Aorta (tissue), 5 donors: ENCODE measurements around the gene VPS26B. TPM values are rescaled to one million over a fixed set of nuclear protein-coding genes. Genes with fewer than 3 reads are reported as not detected.
"Not testable (repeated sequence)": the region's sequence is repeated elsewhere in the genome, so short reads cannot be mapped to it uniquely, and the experiment has no call there.

Source experiments
- ATAC-seq: fragments of 200-7000 bp; cut with Tn5 transposase; one replicate; pipeline ENCODE4 v1.9.1; 2022; ENCODE audit warnings: moderate library complexity; ENCODE audit not compliant: low FRiP score
- DNase-seq, 2 donors: peaks; one replicate each; pipeline ENCODE4 v3.0.0-alpha.2; 2020
- H3K27ac ChIP-seq, 2 donors: one replicate each; pipeline ENCODE4 v1.5.1; 2013; ENCODE audit warnings: low read length in 2 of 2, mild to moderate bottlenecking in 2 of 2, moderate library complexity in 2 of 2, control low read depth in 1 of 2, inconsistent platforms in 1 of 2, low read depth in 1 of 2
- H3K27me3 ChIP-seq, 2 donors: one replicate each; pipeline ENCODE4 v1.6.1; 2013; ENCODE audit warnings: control low read depth in 1 of 2, low read length in 1 of 2, mild to moderate bottlenecking in 1 of 2, moderate library complexity in 1 of 2; ENCODE audit not compliant: insufficient read depth in 2 of 2, control insufficient read depth in 1 of 2
- H3K36me3 ChIP-seq, 2 donors: one replicate each; pipeline ENCODE4 v1.6.1; 2013; ENCODE audit warnings: control low read depth in 1 of 2, low read length in 1 of 2, mild to moderate bottlenecking in 1 of 2; ENCODE audit not compliant: insufficient read depth in 2 of 2, control insufficient read depth in 1 of 2
- H3K4me1 ChIP-seq, 2 donors: one replicate each; pipeline ENCODE4 v1.6.1; 2013; ENCODE audit warnings: low read length in 2 of 2, control low read depth in 1 of 2, mild to moderate bottlenecking in 1 of 2, moderate library complexity in 1 of 2; ENCODE audit not compliant: insufficient read depth in 2 of 2, control insufficient read depth in 1 of 2
- H3K4me3 ChIP-seq, 2 donors: one replicate each; pipeline ENCODE4 v1.5.1; 2013; ENCODE audit warnings: low read length in 2 of 2, control low read depth in 1 of 2, mild to moderate bottlenecking in 1 of 2
- H3K9me3 ChIP-seq: one replicate; pipeline ENCODE4 v1.6.1; 2013; ENCODE audit warnings: mild to moderate bottlenecking, low read length; ENCODE audit not compliant: control insufficient read depth
- WGBS, 2 donors: extraction: QIAGEN DNeasy Blood & Tissue Kit; methylation state at CpG; one replicate each; pipeline ENCODE4 v1.1.7; 2013; 5-methylcytosine and 5-hydroxymethylcytosine counted together
- intact Hi-C, 2 donors: fragments of 100-400 bp; cut with DNase I; formaldehyde crosslinking; loops; one replicate each; pipeline versions ENCODE4 v1.14.2 to v1.15.0; 2022
- long read RNA-seq, 2 donors: library from polyadenylated mRNA; unstranded; transcript quantifications; one replicate each; pipeline ENCODE4 v2.0.0, GENCODE V29; 2020 to 2021
- polyA plus RNA-seq, 2 donors: library from polyadenylated mRNA; stranded (reverse); fragments of 200-250 nt; gene quantifications; one replicate each; pipeline ENCODE4 v1.2.3, GENCODE V29; 2013
- total RNA-seq, 2 donors: library from RNA; stranded (reverse); fragmentation: NEBNext Ultra II Directional; extraction: Animal tissue kit (Norgen Biotek cat#: 25700); gene quantifications; one replicate each; pipeline ENCODE4 v1.2.1, GENCODE V29; 2021
- donor health status: healthy with polysubstance abuse.
- donor health status: Bipolar disorder and iron deficiency.
- donor health status: DM: no; HTN: no; CAD: no.
- donor health status: DM: no; HTN: no; CAD: no.
- donor health status: DM: yes; HTN: yes; CAD: no.

Gene VPS26B
- 10 to 100 TPM; 27.6 to 42.9 TPM for total RNA-seq
- 10 to 100 TPM; 17.9 to 36.3 TPM for polyA plus RNA-seq
- long read RNA-seq, donor 1, transcript VPS26B-201 (6 exons, 3,691 nt) = major isoform, 12 of 53 reads
- long read RNA-seq, donor 1, partial matches to known transcripts = 37 of 53 reads
- long read RNA-seq, donor 1, other reads (novel, unspliced or antisense) = 1 of 53 reads
- long read RNA-seq, donor 2, transcript VPS26B-201 (6 exons, 3,691 nt) = major isoform, 36 of 58 reads
- long read RNA-seq, donor 2, partial matches to known transcripts = 16 of 58 reads
- long read RNA-seq, donor 2, other reads (novel, unspliced or antisense) = 3 of 58 reads

- peak; percentile 98 for ATAC-seq
- intact Hi-C loops = loop anchor here in 1 of 2 donors (10.0 kb wide), 1 partner anchor 169 kb away; no protein-coding TSS in a partner anchor
- peaks cover 0 to 5% of the 10 kb centered on the region in 2 donors for H3K4me1 ChIP-seq
Measured at GRCh38 chr11:134223836-134224709, at the start of gene VPS26B, which contains the start of gene NCAPD3. VPS26B (plus strand) TSS chr11:134224671; CDS start chr11:134225123, 452 bp downstream. NCAPD3 (minus strand) TSS chr11:134223967; CDS start chr11:134223926, 41 bp downstream.

GRCh38 chr11:134176284-134176683, 48.2 kb upstream of the VPS26B start:
- H3K4me3 ChIP-seq = no peak overlapping the region
- no peaks in the 10 kb centered on the region for H3K27me3 ChIP-seq
- no peaks in the 10 kb centered on the region for H3K9me3 ChIP-seq
- WGBS, 2 donors = 94 to 95% methylated on average over 13 of the region's 13 CpGs
- no peak overlapping the region for H3K27ac ChIP-seq
- ATAC-seq (no peak), DNase-seq (peak in 1 of 2 donors; percentile 32)
- H3K4me1 ChIP-seq = no peaks in the 10 kb centered on the region
- intact Hi-C loops = no loop called here
- no peaks in the 10 kb centered on the region for H3K36me3 ChIP-seq

More at GRCh38 chr11:134223836-134224709, at the start of gene VPS26B, which contains the start of gene NCAPD3:
- Histone ChIP-seq H3K9me3 (no peaks in the 10 kb centered on the region), H3K27ac (peak within 1 kb of the TSS in 1 of 2 donors; percentile 78), H3K4me3 (peak within 1 kb of the TSS; percentile 73 to 79), H3K36me3 (peaks cover 0 to 1% of the 10 kb centered on the region in 2 donors), H3K27me3 (no peaks in the 10 kb centered on the region)
- 0% methylated on average over 72 to 89 of the region's 89 CpGs for WGBS, 2 donors
- peak; percentile 98 to 99 for DNase-seq

GRCh38 chr11:134178032-134178674, 46.3 kb upstream of the VPS26B start:
- Histone ChIP-seq H3K36me3 (no peaks in the 10 kb centered on the region), H3K27me3 (no peaks in the 10 kb centered on the region), H3K4me3 (no peak overlapping the region), H3K4me1 (no peaks in the 10 kb centered on the region), H3K9me3 (no peaks in the 10 kb centered on the region), H3K27ac (peak overlapping the region in 1 of 2 donors; percentile 12)
- DNase-seq = no peak
- intact Hi-C loops = no loop called here
- 9 to 14% methylated on average over 5 of the region's 5 CpGs for WGBS, 2 donors
- no peak for ATAC-seq

DNA sequence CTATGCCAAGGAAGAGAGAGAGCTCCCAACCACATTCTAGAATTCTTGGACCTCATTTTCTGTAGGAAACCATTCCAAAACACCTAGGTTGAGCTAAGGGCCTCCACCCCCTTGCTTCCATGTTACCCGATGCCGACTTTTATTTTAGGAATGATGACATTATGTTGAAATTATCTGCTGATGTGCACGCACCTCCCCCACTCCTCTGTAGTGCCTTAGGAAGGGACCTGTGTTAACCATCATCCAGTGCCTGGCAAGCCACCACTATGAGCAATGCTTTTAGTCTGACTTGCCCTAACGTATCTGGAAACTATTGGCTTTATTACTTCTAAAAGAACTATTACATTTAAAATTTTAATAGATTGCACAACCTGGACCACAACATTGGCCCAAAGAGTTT, 42.8 kb upstream of the VPS26B start:
- Histone ChIP-seq H3K36me3 (peaks cover 3% of the 10 kb centered on the region in 2 donors), H3K4me1 (no peaks in the 10 kb centered on the region), H3K4me3 (no peak overlapping the region), H3K9me3 (no peaks in the 10 kb centered on the region), H3K27ac (no peak overlapping the region), H3K27me3 (no peaks in the 10 kb centered on the region)
- WGBS, 2 donors = 64 to 70% methylated on average over 4 of the region's 4 CpGs
- ATAC-seq (no peak), DNase-seq (no peak)
- intact Hi-C loops = no loop called here

DNA sequence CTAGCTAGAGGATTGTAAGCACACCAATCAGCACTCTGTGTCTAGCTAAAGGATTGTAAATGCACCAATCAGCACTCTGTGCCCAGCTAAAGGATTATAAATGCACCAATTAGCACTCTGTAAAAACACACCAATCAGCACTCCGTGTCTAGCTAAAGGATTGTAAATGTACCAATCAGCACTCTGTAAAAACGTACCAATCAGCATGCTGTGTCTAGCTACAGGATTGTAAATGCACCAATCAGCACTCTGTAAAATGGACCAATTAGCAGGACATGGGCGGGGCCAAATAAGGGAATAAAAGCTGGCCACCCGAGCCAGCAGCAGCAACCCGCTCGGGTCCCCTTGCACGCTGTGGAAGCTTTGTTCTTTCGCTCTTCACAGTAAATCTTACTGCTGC, 36.4 kb upstream of the VPS26B start:
- H3K27ac ChIP-seq, H3K4me1 ChIP-seq, H3K27me3 ChIP-seq, H3K9me3 ChIP-seq, DNase-seq, intact Hi-C loops, H3K4me3 ChIP-seq, H3K36me3 ChIP-seq, ATAC-seq: not testable (repeated sequence)
- 96 to 98% methylated on average over 8 of the region's 8 CpGs for WGBS, 2 donors

- H3K9me3 ChIP-seq = no peaks in the 10 kb centered on the region
- WGBS, 2 donors = 92 to 93% methylated on average over 4 of the region's 4 CpGs
- DNase-seq (no peak), ATAC-seq (no peak)
- peaks cover 0 to 2% of the 10 kb centered on the region in 2 donors for H3K36me3 ChIP-seq
- no peaks in the 10 kb centered on the region for H3K27me3 ChIP-seq
- H3K4me1 ChIP-seq = no peaks in the 10 kb centered on the region
- H3K27ac ChIP-seq = no peak overlapping the region
- no peak overlapping the region for H3K4me3 ChIP-seq
- intact Hi-C loops = no loop called here
Measured at GRCh38 chr11:134196756-134197155, 27.7 kb upstream of the VPS26B start.

DNA sequence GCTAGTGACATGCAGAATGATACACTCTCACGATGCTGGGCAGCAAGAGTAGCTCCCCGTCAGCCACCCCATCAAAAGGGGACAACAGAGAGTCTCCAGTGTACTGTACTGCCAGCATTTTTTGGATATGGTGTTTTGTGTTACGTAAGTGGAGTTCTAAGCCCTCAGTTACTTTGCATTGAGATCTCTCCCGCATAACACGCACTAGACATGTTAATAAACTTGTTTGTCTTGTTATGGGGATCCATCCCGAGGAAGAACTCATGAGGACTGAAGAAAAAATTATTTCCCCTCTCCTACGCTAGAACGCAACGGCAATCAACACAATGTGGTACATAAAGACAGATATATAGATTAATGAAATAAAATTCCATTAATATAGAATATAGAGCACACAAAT, 24.9 kb upstream of the VPS26B start:
- intact Hi-C loops = no loop called here
- WGBS, 2 donors = 94 to 97% methylated on average over 9 of the region's 9 CpGs
- DNase-seq (no peak), ATAC-seq (no peak)
- Histone ChIP-seq H3K36me3 (peaks cover 5% of the 10 kb centered on the region in 2 donors), H3K27ac (no peak overlapping the region), H3K4me3 (no peak overlapping the region), H3K4me1 (no peaks in the 10 kb centered on the region), H3K27me3 (no peaks in the 10 kb centered on the region), H3K9me3 (no peaks in the 10 kb centered on the region)

- no peaks in the 10 kb centered on the region for H3K9me3 ChIP-seq
- DNase-seq (no peak), ATAC-seq (no peak)
- intact Hi-C loops = no loop called here
- no peaks in the 10 kb centered on the region for H3K27me3 ChIP-seq
- no peak overlapping the region for H3K4me3 ChIP-seq
- H3K27ac ChIP-seq = no peak overlapping the region
- no peaks in the 10 kb centered on the region for H3K4me1 ChIP-seq
- WGBS, 2 donors = 96% methylated on average over 6 of the region's 6 CpGs
- peaks cover 5% of the 10 kb centered on the region in 2 donors for H3K36me3 ChIP-seq
Measured at GRCh38 chr11:134200688-134201087, 23.8 kb upstream of the VPS26B start.
